ENCODE measurements around the gene FKBP3. TPM values are rescaled to one million over a fixed set of nuclear protein-coding genes. Genes with fewer than 3 reads are reported as not detected.
A peak's percentile ranks its signal among the peaks of the same experiment; 100 is the strongest.
"Not testable (repeated sequence)": the region's sequence is repeated elsewhere in the genome, so short reads cannot be mapped to it uniquely, and the experiment has no call there.

Gene FKBP3
- total RNA-seq, 1 experiment from 2014 or later: 61.7 TPM

- POLR2A ChIA-PET: interaction anchor here (0.6 to 1.4 kb wide), 4 partner anchors 10 to 1377 kb away, joined by 3 to 4 read pairs (median 4); partner anchors contain the start of gene FANCM
Measured at GRCh38 chr14:45145214-45145613, 10.9 kb upstream of the FKBP3 start.

GRCh38 chr14:45144658-45145057 is 10.4 kb upstream of the FKBP3 start:
- TF ChIP-seq CTCF (IDR thresholded peaks at IDR 0.05; ENCODE audit: unreplicated experiment): no peak
- Mint-ChIP-seq H3K9me3 (ENCODE audit: unreplicated experiment) (no peaks in the 10 kb centered on the region), H3K27ac (ENCODE audit: low read depth, unreplicated experiment) (peak overlapping the region; percentile 28), H3K27me3 (ENCODE audit: insufficient read depth, unreplicated experiment) (no peaks in the 10 kb centered on the region), H3K4me3 (ENCODE audit: unreplicated experiment) (no peak overlapping the region), H3K36me3 (ENCODE audit: insufficient read depth, unreplicated experiment) (no peaks in the 10 kb centered on the region), H3K4me1 (ENCODE audit: insufficient read depth, unreplicated experiment) (peaks cover 6% of the 10 kb centered on the region)
- POLR2A ChIA-PET: interaction anchor here (0.6 to 1.3 kb wide), 5 partner anchors 9 to 113 kb away, joined by 3 to 8 read pairs (median 4); partner anchors contain the start of genes FANCM and FKBP3
- intact Hi-C loops (cut with micrococcal nuclease): no loop called here
- BruUV-seq (replicated peaks): no TSS peak
- DNase-seq (ENCODE audit: unreplicated experiment): no peak
- CTCF ChIA-PET: interaction anchor here (0.9 kb wide), 1 partner anchor 124 kb away, joined by 6 read pairs; no protein-coding TSS in a partner anchor

More at GRCh38 chr14:45145214-45145613, 10.9 kb upstream of the FKBP3 start:
- CTCF ChIA-PET: interaction anchor here (0.6 to 0.9 kb wide), 2 partner anchors 123 to 232 kb away, joined by 3 to 6 read pairs; no protein-coding TSS in a partner anchor
- no TSS peak for BruUV-seq (replicated peaks)
- H3K4me1 Mint-ChIP-seq (ENCODE audit: insufficient read depth, unreplicated experiment): peaks cover 6% of the 10 kb centered on the region
- no peak for TF ChIP-seq CTCF (IDR thresholded peaks at IDR 0.05; ENCODE audit: unreplicated experiment)
- no peak overlapping the region for H3K4me3 Mint-ChIP-seq (ENCODE audit: unreplicated experiment)
- H3K9me3 Mint-ChIP-seq (ENCODE audit: unreplicated experiment): no peaks in the 10 kb centered on the region
- H3K27me3 Mint-ChIP-seq (ENCODE audit: insufficient read depth, unreplicated experiment): no peaks in the 10 kb centered on the region
- intact Hi-C loops (cut with micrococcal nuclease): no loop called here
- DNase-seq (ENCODE audit: unreplicated experiment): no peak
- H3K27ac Mint-ChIP-seq (ENCODE audit: low read depth, unreplicated experiment): no peak overlapping the region
- H3K36me3 Mint-ChIP-seq (ENCODE audit: insufficient read depth, unreplicated experiment): no peaks in the 10 kb centered on the region

GRCh38 chr14:45142083-45142482 is 7.8 kb upstream of the FKBP3 start:
- POLR2A ChIA-PET; DNase-seq (ENCODE audit: unreplicated experiment); H3K9me3 Mint-ChIP-seq (ENCODE audit: unreplicated experiment); H3K27me3 Mint-ChIP-seq (ENCODE audit: insufficient read depth, unreplicated experiment); H3K4me3 Mint-ChIP-seq (ENCODE audit: unreplicated experiment); intact Hi-C loops (cut with micrococcal nuclease); H3K27ac Mint-ChIP-seq (ENCODE audit: low read depth, unreplicated experiment); H3K36me3 Mint-ChIP-seq (ENCODE audit: insufficient read depth, unreplicated experiment); BruUV-seq (replicated peaks): not testable (repeated sequence)
- CTCF ChIA-PET: interaction anchor here (0.7 kb wide), 1 partner anchor 150 kb away, joined by 3 read pairs; no protein-coding TSS in a partner anchor
- H3K4me1 Mint-ChIP-seq (ENCODE audit: insufficient read depth, unreplicated experiment): peaks cover 22% of the 10 kb centered on the region

GRCh38 chr14:45140661-45141187 is 6.4 kb upstream of the FKBP3 start:
- Mint-ChIP-seq H3K4me3 (ENCODE audit: unreplicated experiment) (no peak overlapping the region), H3K27ac (ENCODE audit: low read depth, unreplicated experiment) (no peak overlapping the region), H3K4me1 (ENCODE audit: insufficient read depth, unreplicated experiment) (peaks cover 24% of the 10 kb centered on the region), H3K27me3 (ENCODE audit: insufficient read depth, unreplicated experiment) (no peaks in the 10 kb centered on the region), H3K9me3 (ENCODE audit: unreplicated experiment) (no peaks in the 10 kb centered on the region), H3K36me3 (ENCODE audit: insufficient read depth, unreplicated experiment) (no peaks in the 10 kb centered on the region)
- DNase-seq (ENCODE audit: unreplicated experiment): peak; percentile 37
- CTCF ChIA-PET: interaction anchor here (0.6 to 3.8 kb wide), 3 partner anchors 108 to 130 kb away, joined by 3 to 14 read pairs (median 5); no protein-coding TSS in a partner anchor
- no peak for TF ChIP-seq CTCF (IDR thresholded peaks at IDR 0.05; ENCODE audit: unreplicated experiment)
- intact Hi-C loops (cut with micrococcal nuclease): no loop called here
- BruUV-seq (replicated peaks): no TSS peak
- POLR2A ChIA-PET: interaction anchor here (0.6 to 8.9 kb wide), 8 partner anchors 13 to 404 kb away, joined by 3 to 165 read pairs (median 3); partner anchors contain the start of gene MIS18BP1
